ENCODE measurements around the gene VCP. TPM values are rescaled to one million over a fixed set of nuclear protein-coding genes. Genes with fewer than 3 reads are reported as not detected.

VCP gene
- total RNA-seq, 1 donor from 2014 or later = 374 TPM

DNA sequence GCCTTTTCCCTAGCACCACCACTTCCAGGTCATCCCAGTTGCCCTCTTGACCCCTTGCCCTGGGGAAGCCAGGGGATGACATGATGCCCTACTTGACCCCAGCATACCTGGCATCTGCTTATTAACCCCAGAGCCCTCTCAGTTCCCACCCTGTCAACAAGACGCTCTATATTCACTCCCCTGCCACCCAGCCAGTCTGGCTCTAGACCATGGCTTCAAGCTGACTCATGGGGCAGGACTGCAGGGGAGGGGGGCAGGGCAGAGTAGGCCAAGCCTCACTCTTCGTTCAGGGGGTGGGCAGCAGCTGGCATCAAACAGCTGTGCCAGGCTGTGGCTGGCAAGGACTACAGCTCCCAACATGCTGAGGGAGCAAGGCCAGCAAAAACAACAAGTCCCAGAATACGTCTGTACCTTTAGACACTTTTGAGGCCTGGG, 37.9 kb upstream of the VCP start:
- H3K4me1 Mint-ChIP-seq = peaks cover 48% of the 10 kb centered on the region
- H3K27me3 Mint-ChIP-seq (ENCODE audit: low read depth) = no peaks in the 10 kb centered on the region
- peaks cover 3% of the 10 kb centered on the region for H3K36me3 Mint-ChIP-seq (ENCODE audit: low read depth)
- TF ChIP-seq, protein P1, sequence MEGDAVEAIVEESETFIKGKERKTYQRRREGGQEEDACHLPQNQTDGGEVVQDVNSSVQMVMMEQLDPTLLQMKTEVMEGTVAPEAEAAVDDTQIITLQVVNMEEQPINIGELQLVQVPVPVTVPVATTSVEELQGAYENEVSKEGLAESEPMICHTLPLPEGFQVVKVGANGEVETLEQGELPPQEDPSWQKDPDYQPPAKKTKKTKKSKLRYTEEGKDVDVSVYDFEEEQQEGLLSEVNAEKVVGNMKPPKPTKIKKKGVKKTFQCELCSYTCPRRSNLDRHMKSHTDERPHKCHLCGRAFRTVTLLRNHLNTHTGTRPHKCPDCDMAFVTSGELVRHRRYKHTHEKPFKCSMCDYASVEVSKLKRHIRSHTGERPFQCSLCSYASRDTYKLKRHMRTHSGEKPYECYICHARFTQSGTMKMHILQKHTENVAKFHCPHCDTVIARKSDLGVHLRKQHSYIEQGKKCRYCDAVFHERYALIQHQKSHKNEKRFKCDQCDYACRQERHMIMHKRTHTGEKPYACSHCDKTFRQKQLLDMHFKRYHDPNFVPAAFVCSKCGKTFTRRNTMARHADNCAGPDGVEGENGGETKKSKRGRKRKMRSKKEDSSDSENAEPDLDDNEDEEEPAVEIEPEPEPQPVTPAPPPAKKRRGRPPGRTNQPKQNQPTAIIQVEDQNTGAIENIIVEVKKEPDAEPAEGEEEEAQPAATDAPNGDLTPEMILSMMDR (conservative IDR thresholded peaks at IDR 0.05) = no peak
- no peak for DNase-seq (ENCODE audit: low read depth, low spot score)
- peak overlapping the region; percentile 94 for H3K4me3 Mint-ChIP-seq
- H3K9me3 Mint-ChIP-seq = no peaks in the 10 kb centered on the region
- H3K27ac Mint-ChIP-seq (ENCODE audit: unreplicated experiment) = no peak overlapping the region

DNA sequence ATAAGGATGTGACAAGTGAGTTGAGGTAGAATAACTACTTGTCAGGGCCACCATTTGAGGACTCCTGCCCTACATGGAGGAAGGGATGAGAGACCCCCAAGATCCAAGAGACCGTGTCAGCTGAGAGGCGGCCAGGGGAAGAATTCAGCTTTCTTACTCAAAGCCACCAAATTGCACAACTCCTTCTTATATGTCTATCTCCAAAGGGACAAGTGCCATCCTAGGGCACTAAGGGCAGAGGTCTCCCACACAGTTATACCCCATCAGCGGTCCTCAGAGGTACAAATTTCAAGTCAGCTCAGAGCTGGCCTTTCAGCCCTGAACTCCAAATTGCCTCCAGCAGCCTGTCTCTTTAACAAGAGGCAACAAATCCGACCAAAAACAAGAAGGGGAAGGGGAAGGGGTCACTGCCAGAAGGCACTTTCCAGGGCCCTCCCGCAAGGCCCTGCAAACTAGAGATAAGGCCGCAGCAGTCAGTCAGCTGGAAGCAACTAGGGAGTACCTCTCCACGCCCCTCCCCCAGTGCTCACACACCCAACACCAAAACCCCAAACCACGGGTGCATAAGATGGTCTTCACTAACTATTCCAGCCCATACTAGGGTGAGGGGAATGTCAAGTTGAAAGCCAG, 36.6 kb upstream of the VCP start:
- H3K27ac Mint-ChIP-seq (ENCODE audit: unreplicated experiment) = peak overlapping the region; percentile 59
- TF ChIP-seq, protein P1 (conservative IDR thresholded peaks at IDR 0.05) = no peak
- no peaks in the 10 kb centered on the region for H3K27me3 Mint-ChIP-seq (ENCODE audit: low read depth)
- H3K4me1 Mint-ChIP-seq = peaks cover 41% of the 10 kb centered on the region
- peak overlapping the region; percentile 67 for H3K4me3 Mint-ChIP-seq
- DNase-seq (ENCODE audit: low read depth, low spot score) = no peak
- H3K36me3 Mint-ChIP-seq (ENCODE audit: low read depth) = peaks cover 5% of the 10 kb centered on the region
- H3K9me3 Mint-ChIP-seq = no peaks in the 10 kb centered on the region

DNA sequence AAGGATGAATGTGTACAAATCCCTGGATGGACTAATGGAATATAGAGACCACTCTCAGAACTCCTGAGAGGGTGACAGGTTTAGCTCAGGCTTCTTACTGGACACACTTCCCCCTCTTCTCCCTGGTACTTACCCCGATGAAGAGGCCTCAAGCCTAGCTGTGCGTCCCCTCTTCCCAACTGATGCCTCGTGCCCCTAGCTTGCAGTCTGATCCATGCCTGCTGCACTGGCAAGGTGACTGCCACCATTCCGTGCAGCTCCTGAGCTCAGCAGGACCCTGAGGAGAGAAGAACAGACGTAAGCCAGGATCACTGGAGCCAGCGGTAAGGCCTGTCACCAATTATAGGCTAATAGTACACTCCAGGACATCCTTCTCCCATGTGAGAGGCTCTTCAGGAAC, 36.0 kb upstream of the VCP start:
- TF ChIP-seq, protein P1 (conservative IDR thresholded peaks at IDR 0.05) = no peak
- no peak for DNase-seq (ENCODE audit: low read depth, low spot score)
- H3K4me3 Mint-ChIP-seq = peak overlapping the region; percentile 67
- H3K4me1 Mint-ChIP-seq = peaks cover 41% of the 10 kb centered on the region
- no peaks in the 10 kb centered on the region for H3K9me3 Mint-ChIP-seq
- peaks cover 5% of the 10 kb centered on the region for H3K36me3 Mint-ChIP-seq (ENCODE audit: low read depth)
- H3K27ac Mint-ChIP-seq (ENCODE audit: unreplicated experiment) = peak overlapping the region; percentile 59
- no peaks in the 10 kb centered on the region for H3K27me3 Mint-ChIP-seq (ENCODE audit: low read depth)

DNA sequence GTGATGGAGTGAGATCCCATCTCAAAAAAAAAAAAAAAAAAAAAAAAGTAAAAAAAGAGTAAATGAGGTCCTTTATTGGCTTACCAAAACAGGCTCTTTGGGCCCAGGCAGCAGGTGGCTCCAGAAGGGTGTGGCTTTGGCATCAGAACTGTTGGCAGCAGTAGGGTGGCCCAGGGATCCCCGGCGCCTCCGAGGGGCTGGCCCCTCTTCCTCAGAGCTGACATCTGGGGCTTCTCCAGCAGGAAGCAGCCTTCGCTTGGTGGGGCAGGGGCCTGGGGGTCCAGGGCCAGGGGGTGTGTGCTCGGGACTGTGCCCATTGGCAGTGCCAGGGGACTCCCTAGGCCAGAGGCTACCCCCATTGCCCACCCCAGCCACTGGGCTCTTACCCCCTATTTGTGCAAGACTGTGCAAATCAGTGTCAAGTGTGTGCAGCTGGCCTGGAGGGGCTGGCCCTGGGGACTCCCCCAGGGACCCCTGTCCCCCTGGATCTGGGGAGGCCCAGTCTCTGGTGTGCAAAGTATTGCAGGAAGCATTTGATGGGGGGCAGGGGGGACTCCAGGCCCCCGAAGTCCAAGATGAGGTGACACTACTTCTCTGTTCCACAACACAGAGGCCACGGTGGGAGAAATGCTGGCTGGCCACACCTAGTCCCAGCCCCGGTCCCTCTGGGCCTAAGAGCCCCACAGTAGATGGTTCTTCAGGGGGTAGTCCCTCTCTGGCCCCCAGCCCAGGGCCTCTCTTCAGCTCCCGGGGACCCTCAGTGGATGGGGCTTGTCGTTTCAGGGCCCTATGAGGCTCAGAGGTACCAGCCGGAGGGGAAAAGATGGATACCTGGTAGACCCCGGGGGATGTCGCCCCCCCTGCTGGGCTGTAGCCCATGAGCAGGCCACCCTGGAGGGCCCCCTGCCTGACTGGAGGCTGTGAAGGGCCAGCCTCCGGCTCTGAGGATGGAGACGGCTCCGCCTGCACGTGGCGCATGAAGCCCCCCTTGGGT, 35.2 kb upstream of the VCP start:
- H3K36me3 Mint-ChIP-seq (ENCODE audit: low read depth) = peaks cover 5% of the 10 kb centered on the region
- H3K4me3 Mint-ChIP-seq = no peak overlapping the region
- H3K9me3 Mint-ChIP-seq = no peaks in the 10 kb centered on the region
- H3K27me3 Mint-ChIP-seq (ENCODE audit: low read depth) = no peaks in the 10 kb centered on the region
- TF ChIP-seq, protein P1 (conservative IDR thresholded peaks at IDR 0.05) = no peak
- H3K4me1 Mint-ChIP-seq = peaks cover 44% of the 10 kb centered on the region
- H3K27ac Mint-ChIP-seq (ENCODE audit: unreplicated experiment) = no peak overlapping the region
- no peak for DNase-seq (ENCODE audit: low read depth, low spot score)

DNA sequence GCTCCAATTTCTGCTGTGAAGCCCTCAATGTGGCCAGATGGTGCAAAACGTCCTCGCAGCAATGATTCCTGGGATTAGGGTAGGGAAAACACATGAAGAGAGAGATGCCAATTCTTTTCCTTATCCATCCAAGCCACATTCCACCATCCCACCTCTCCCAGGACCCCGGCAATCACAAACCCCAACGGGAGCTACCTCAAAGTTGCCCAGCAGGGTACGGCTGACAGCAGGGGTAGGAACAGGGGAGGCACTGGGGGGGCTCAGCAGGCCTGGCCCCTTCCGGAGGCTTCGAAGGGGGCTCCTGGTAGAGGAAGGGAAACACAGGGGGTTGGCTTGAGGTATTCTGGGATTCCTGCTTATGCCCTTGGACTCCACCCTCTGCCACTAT, 33.9 kb upstream of the VCP start:
- H3K4me3 Mint-ChIP-seq = peak overlapping the region; percentile 55

More for the DNA sequence above, 33.9 kb upstream of the VCP start:
- DNase-seq (ENCODE audit: low read depth, low spot score) = no peak
- Mint-ChIP-seq H3K27ac (ENCODE audit: unreplicated experiment) (no peak overlapping the region), H3K9me3 (no peaks in the 10 kb centered on the region), H3K36me3 (ENCODE audit: low read depth) (peaks cover 5% of the 10 kb centered on the region), H3K4me1 (peaks cover 42% of the 10 kb centered on the region), H3K27me3 (ENCODE audit: low read depth) (no peaks in the 10 kb centered on the region)
- TF ChIP-seq, protein P1 (conservative IDR thresholded peaks at IDR 0.05) = no peak
